Urinary bladder (tissue), 4 donors: Measurements from ENCODE around the gene OTOG. TPM values are rescaled to one million over a fixed set of nuclear protein-coding genes. Genes with fewer than 3 reads are reported as not detected.

ENCODE experiments used
- DNase-seq: peaks from one replicate; pipeline ENCODE4 v3.0.0-alpha.2; 2015; ENCODE audit errors: extremely low spot score
- H3K27ac ChIP-seq: one replicate; pipeline ENCODE4 v1.5.1; 2013; ENCODE audit warnings: low read depth, mild to moderate bottlenecking, moderate library complexity
- H3K36me3 ChIP-seq: one replicate; pipeline ENCODE4 v1.6.1; 2013; ENCODE audit warnings: mild to moderate bottlenecking, moderate library complexity; ENCODE audit not compliant: insufficient read depth
- H3K4me1 ChIP-seq: one replicate; pipeline ENCODE4 v1.6.1; 2013; ENCODE audit warnings: mild to moderate bottlenecking, moderate library complexity; ENCODE audit not compliant: insufficient read depth
- H3K4me3 ChIP-seq: one replicate; pipeline ENCODE4 v1.5.1; 2013; ENCODE audit warnings: low read depth, low read length
- WGBS: extraction: QIAGEN DNeasy Blood & Tissue Kit; methylation state at CpG from one replicate; pipeline ENCODE4 v1.1.7; 2013; 5-methylcytosine and 5-hydroxymethylcytosine counted together
- polyA plus RNA-seq: library from polyadenylated mRNA; stranded (reverse); fragments of 200-250 nt; gene quantifications from one replicate; pipeline ENCODE4 v1.2.3, GENCODE V29; 2013
- total RNA-seq: library from RNA; depleted of rRNA; stranded (reverse); fragments of >200 nt; gene quantifications from one replicate; pipeline ENCODE4 v1.2.3, GENCODE V29; 2014
- donor health status: healthy with polysubstance abuse.
- donor health status: healthy.

OTOG gene
- total and polyA plus RNA-seq, 2 donors, result 0.05 TPM; not detected in 1

GRCh38 chr11:17596711-17597110 lies 49.7 kb downstream of the OTOG start:
- Histone ChIP-seq H3K4me3 (no peak overlapping the region), H3K36me3 (no peaks in the 10 kb centered on the region), H3K27ac (no peak overlapping the region), H3K4me1 (no peaks in the 10 kb centered on the region)
- no peak for DNase-seq
- 89% methylated on average over 7 of the region's 7 CpGs for WGBS

- no peaks in the 10 kb centered on the region for H3K4me1 ChIP-seq
- no peak overlapping the region for H3K4me3 ChIP-seq
- WGBS, result 57% methylated on average over 5 of the region's 5 CpGs
- DNase-seq, result no peak
- no peak overlapping the region for H3K27ac ChIP-seq
- no peaks in the 10 kb centered on the region for H3K36me3 ChIP-seq
Observed at GRCh38 chr11:17597770-17598169, 50.7 kb downstream of the OTOG start.

GRCh38 chr11:17598700-17599459 lies 51.8 kb downstream of the OTOG start:
- no peak for DNase-seq
- H3K36me3 ChIP-seq, result no peaks in the 10 kb centered on the region
- H3K27ac ChIP-seq, result no peak overlapping the region
- 29% methylated on average over 17 of the region's 17 CpGs for whole genome bisulfite sequencing
- no peak overlapping the region for H3K4me3 ChIP-seq
- no peaks in the 10 kb centered on the region for H3K4me1 ChIP-seq

GRCh38 chr11:17599460-17599925 lies 52.4 kb downstream of the OTOG start:
- WGBS, result 64% methylated on average over 10 of the region's 10 CpGs
- Histone ChIP-seq H3K36me3 (no peaks in the 10 kb centered on the region), H3K27ac (no peak overlapping the region), H3K4me3 (no peak overlapping the region), H3K4me1 (no peaks in the 10 kb centered on the region)
- no peak for DNase-seq

DNA sequence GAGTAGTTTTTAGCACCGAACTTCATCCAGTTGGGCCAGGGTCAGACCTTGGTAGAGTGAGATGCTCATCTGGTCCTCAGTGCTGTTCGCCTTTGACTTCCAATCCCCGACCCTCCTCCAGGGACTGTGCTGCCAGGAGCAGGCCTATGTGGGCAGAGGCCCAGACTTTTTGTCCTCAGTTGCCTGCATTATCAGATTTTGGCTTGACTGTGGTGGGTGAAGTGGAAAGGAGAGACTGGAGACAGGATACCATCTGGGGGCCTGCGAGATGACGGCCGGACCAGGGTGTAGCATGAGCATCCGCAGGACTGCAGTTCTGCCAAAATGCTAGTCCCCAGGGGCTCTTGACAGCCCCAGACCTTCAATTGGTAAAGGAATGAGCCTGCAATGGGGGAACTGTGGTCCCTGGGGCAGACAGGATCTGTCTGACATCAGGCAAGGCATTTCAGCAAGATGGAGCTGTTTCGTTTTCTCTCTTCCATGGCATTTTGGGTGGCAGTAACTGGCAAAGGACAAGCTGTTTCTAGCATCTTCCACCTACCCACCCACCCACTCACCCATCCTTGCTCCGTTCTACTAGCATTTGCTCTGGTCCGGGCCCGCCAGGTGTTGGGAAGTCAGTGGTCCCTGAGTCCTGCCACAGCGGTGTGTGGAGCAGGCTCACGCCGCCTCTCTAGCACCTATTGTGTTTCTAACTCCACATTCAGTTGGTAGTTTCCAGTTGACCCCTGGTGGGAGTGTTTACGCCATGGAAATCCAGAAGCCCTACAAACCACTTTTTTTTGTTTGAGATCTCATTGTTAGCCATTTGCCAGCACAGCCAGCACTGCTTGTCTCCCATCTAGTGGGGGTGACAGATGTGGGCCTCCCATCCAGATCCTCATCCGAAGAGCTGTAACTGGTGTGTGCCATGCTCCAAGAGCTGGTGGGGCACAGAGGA lies 53.5 kb downstream of the OTOG start:
- Histone ChIP-seq H3K4me3 (no peak overlapping the region), H3K27ac (no peak overlapping the region), H3K4me1 (no peaks in the 10 kb centered on the region), H3K36me3 (no peaks in the 10 kb centered on the region)
- DNase-seq, result no peak
- WGBS, result 81% methylated on average over 16 of the region's 16 CpGs

DNA sequence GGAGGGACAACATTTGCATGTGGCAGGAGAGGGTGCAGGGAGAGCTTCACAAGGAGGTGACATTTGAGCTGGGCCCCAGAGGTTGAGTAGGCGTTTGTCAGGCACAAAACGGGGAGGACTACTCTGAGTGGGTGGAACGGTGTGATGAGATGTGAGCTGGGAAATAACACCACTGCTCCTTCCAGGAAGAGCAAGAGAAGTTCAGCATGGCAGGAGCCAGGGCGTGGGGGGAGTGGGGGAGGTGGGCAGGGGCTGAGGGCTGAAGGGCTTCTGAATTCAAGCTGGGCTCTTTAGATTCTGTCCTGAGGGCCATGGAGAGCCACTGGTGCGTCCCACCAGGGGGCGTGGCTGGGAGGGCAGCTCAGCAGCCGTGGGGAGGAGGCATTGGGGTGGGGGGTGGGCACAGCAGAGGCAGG lies 54.2 kb downstream of the OTOG start:
- no peak overlapping the region for H3K4me3 ChIP-seq
- WGBS, result 44% methylated on average over 7 of the region's 7 CpGs
- no peaks in the 10 kb centered on the region for H3K36me3 ChIP-seq
- no peak overlapping the region for H3K27ac ChIP-seq
- DNase-seq, result no peak
- H3K4me1 ChIP-seq, result no peaks in the 10 kb centered on the region

GRCh38 chr11:17601676-17602075 lies 54.6 kb downstream of the OTOG start:
- Histone ChIP-seq H3K27ac (no peak overlapping the region), H3K36me3 (no peaks in the 10 kb centered on the region), H3K4me3 (no peak overlapping the region), H3K4me1 (no peaks in the 10 kb centered on the region)
- no peak for DNase-seq
- WGBS, result 46% methylated on average over 4 of the region's 4 CpGs

GRCh38 chr11:17602105-17603001 lies 55.3 kb downstream of the OTOG start:
- no peaks in the 10 kb centered on the region for H3K4me1 ChIP-seq
- H3K4me3 ChIP-seq, result no peak overlapping the region
- DNase-seq, result no peak
- 86% methylated on average over 11 of the region's 11 CpGs for WGBS
- no peak overlapping the region for H3K27ac ChIP-seq
- no peaks in the 10 kb centered on the region for H3K36me3 ChIP-seq

- H3K4me3 ChIP-seq, result no peak overlapping the region
- no peak for DNase-seq
- no peaks in the 10 kb centered on the region for H3K36me3 ChIP-seq
- H3K4me1 ChIP-seq, result no peaks in the 10 kb centered on the region
- no peak overlapping the region for H3K27ac ChIP-seq
- 65% methylated on average over 10 of the region's 10 CpGs for WGBS
Observed at GRCh38 chr11:17603056-17603825, 56.2 kb downstream of the OTOG start.

- Histone ChIP-seq H3K4me1 (no peaks in the 10 kb centered on the region), H3K36me3 (no peaks in the 10 kb centered on the region), H3K4me3 (no peak overlapping the region), H3K27ac (no peak overlapping the region)
- 70% methylated on average over 13 of the region's 13 CpGs for WGBS
- DNase-seq, result no peak
Observed at GRCh38 chr11:17604201-17604914, 57.3 kb downstream of the OTOG start.

GRCh38 chr11:17604915-17605233 lies 57.8 kb downstream of the OTOG start:
- no peaks in the 10 kb centered on the region for H3K36me3 ChIP-seq
- H3K27ac ChIP-seq, result no peak overlapping the region
- no peak for DNase-seq
- H3K4me1 ChIP-seq, result no peaks in the 10 kb centered on the region
- no peak overlapping the region for H3K4me3 ChIP-seq
- 74% methylated on average over 6 of the region's 6 CpGs for WGBS

DNA sequence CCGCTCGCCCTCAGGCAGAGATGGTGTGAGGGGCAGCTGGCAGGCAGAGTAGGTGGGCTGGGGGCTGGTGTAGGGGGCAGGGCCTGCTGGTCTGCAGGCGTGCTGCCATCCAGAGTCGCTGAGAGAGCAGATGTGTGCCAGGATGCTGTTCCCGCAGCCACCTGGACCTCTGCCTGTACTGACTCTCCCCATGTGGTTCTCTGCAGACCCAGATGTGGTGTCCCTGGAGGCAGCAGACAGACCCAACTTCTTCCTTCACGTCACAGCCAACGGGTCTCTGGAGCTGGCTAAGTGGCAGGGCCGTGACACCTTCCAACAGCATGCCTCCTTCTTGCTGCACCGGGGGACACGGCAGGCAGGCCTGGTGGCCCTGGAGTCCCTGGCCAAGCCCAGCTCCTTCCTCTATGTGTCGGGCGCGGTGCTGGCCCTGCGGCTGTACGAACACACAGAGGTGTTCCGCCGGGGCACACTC lies 58.6 kb downstream of the OTOG start:
- Histone ChIP-seq H3K4me1 (no peaks in the 10 kb centered on the region), H3K36me3 (no peaks in the 10 kb centered on the region), H3K27ac (no peak overlapping the region), H3K4me3 (no peak overlapping the region)
- WGBS, result 82% methylated on average over 16 of the region's 17 CpGs
- DNase-seq, result no peak
